ENCODE results near the gene ASCL5.

The ASCL5 gene

DNA sequence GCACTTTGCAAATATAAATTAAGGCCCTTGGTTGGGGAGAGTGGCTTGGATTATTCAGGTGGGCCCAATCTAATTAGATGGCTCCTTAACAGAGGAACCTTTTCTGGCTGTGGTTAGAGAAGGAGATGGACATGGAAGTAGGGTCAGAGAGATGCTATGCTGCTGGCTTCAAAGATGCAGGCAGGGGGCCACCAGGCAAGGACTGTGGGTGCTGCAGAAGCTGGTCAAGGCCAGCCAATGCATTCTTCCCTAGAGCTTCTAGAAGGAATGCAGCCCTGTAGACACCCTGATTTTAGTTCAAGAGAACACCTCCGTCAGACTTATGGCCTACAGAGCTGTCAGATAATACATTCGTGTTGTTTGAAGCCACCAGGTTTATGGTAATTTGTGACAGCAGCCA, 31.0 kb upstream of the ASCL5 start:
- no peak for DNase-seq (ENCODE audit: low read depth)
- H3K4me3 ChIP-seq (ENCODE audit: low read length), result no peak overlapping the region
- TF ChIP-seq CTCF (IDR thresholded peaks at IDR 0.05; ENCODE audit: insufficient read depth, low read depth, low read length, missing control alignments), result no peak

GRCh38 chr1:201156819-201157218, 29.8 kb upstream of the ASCL5 start:
- TF ChIP-seq CTCF (IDR thresholded peaks at IDR 0.05; ENCODE audit: insufficient read depth, low read depth, low read length, missing control alignments), result no peak
- H3K4me3 ChIP-seq (ENCODE audit: low read length), result no peak overlapping the region
- no peak for DNase-seq (ENCODE audit: low read depth)

GRCh38 chr1:201156346-201156745, 29.4 kb upstream of the ASCL5 start:
- no peak for DNase-seq (ENCODE audit: low read depth)
- no peak for TF ChIP-seq CTCF (IDR thresholded peaks at IDR 0.05; ENCODE audit: insufficient read depth, low read depth, low read length, missing control alignments)
- H3K4me3 ChIP-seq (ENCODE audit: low read length), result no peak overlapping the region

DNA sequence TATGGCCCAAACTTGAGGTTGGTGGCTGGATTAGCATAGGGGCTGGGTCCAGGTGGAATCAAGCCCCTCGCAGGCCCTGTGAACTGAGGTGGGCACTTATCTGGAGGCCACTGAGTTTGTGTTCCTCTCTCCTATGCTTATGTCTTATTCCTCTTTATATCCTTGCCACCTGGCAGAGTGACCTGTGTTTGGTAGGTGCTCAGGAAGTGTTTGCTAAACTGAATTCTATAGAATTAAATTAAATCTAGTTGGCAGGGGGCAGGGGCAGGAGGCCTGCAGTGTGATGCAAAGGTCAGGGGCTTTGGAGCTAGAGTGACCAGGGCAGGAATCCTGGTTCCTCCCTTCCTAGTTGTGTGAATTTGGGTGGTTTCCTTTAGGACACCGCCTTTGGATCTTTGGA, 28.4 kb upstream of the ASCL5 start:
- no peak for DNase-seq (ENCODE audit: low read depth)
- H3K4me3 ChIP-seq (ENCODE audit: low read length), result no peak overlapping the region
- TF ChIP-seq CTCF (IDR thresholded peaks at IDR 0.05; ENCODE audit: insufficient read depth, low read depth, low read length, missing control alignments), result no peak

DNA sequence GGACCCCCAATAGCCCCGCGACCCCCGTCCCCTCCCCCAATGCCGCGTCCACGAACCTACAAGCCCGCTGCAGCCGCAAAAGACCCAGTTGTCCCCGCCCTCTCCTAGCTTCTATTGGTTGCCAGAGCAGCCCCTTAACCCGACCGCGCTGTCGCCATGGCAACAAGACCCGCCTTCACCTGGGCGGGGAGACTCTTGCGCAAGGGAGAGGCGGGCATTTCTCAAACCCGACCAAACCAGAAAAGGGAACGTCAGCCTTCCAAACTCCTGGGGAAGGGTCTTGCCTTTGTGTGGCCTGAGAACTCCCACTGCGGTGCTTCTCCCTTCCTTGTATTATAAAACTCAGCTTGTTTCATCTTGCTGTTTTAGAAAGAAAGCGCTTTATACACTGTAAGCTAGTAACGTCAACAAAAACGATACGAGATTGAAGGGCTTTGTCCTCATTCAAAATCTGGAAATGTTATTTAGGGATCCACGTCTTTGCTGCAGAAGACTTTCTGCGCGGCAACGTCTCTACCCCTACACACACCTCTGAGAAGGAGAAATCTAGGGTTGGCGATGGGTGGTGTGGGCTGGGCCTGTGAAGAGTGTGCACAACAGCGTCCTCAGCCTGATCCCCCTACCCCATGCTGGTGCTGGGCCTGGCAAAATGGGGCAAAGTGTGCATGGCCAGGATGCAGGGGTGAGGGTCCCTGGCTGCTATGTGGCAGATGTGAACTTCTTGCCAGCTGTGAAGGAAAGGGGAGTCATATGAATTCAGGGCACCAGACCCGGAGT, 27.6 kb upstream of the ASCL5 start, which contains the start of gene TMEM9:
Gene TMEM9 (minus strand): TSS at position 86 of the 777 bp plus-strand sequence. CDS start 551 bp downstream, outside the sequence.
- DNase-seq (ENCODE audit: low read depth), result peak; percentile 94
- H3K4me3 ChIP-seq (ENCODE audit: low read length), result peak within 1 kb of the TSS; percentile 77
- no peak for TF ChIP-seq CTCF (IDR thresholded peaks at IDR 0.05; ENCODE audit: insufficient read depth, low read depth, low read length, missing control alignments)

DNA sequence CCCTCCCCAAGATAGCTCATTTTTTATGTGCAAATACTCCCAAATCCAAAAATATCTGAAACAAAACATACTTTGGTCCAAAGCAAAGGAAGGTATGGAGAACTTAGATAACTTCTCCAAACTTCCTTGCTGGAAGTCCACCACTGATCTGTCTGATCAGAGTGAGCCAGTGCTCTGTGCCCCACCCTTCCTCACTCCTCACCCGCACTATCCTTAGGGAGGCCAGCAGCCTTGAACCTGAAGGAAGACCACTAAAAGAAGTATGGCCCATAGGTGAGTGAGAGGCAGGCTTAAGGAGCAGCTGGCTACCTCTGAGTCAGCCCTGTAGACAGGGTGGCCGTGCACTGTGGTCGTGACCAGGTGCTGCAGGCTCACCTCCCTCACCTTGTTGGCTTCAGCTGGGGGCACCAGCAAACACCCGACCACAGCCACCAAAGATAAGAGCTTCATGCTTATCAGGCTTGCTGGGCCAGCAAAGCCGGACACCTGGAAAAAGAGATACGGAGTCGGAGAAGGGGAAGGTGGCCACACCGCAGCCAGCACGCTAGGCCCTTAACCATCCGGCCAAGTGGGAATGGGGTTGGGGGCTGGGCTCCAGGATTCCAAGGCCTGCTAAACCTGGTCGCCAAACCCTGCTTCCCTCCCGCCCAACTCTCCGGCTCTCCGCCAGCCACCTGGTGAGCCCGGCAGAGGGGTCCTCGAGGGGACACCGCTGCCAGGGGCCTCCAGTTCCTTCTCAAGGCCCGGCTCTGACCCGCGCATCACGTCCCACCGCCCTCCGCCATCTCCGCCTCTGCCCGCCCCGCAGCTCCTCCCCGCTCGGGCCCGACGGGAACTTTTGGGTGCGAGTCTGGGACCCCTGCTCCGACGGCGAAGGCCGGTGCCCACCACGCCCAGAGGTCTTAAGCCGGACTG, 26.7 kb upstream of the ASCL5 start:
- no peak for TF ChIP-seq CTCF (IDR thresholded peaks at IDR 0.05; ENCODE audit: insufficient read depth, low read depth, low read length, missing control alignments)
- no peak for DNase-seq (ENCODE audit: low read depth)
- peak overlapping the region; percentile 77 for H3K4me3 ChIP-seq (ENCODE audit: low read length)

Data from epithelial cell of esophagus (primary cell).